Measurements from ENCODE around the gene MYB. TPM values are rescaled to one million over a fixed set of nuclear protein-coding genes. Genes with fewer than 3 reads are reported as not detected.

Gene MYB
- total and polyA plus RNA-seq, 2 of the 4 experiments (the other 2 are of a cell fraction) = 0.44 to 0.90 TPM

DNA sequence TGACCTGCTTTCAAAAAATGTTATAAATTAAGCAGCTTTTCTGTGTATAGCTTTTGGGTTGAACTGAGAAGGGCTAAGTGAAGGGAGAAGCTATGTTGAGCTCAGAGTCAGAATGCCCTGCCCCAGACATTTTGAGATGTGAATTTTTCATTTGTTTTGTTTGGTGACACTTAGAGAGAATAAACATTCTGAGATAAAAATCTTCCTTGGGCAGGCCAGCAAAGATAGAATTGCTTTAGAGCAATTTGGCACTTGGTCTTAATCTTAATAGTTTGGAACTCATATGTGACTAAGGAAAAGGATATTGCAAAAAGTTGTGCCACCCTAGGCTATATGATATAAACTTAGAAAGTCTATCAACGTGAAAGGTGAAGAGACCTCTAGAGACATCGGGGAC, 30.2 kb downstream of the MYB start:
- Histone ChIP-seq H3K4me2 (ENCODE audit: low read depth, low read length) (no peak overlapping the region), H3K14ac (replicated peaks; ENCODE audit: low read depth, low read length) (no peak overlapping the region), H4K8ac (ENCODE audit: low read depth in 2 of 2, low read length in 2 of 2) (no peak overlapping the region), H2BK15ac (ENCODE audit: low read depth, low read length) (no peak overlapping the region), H3K23ac (ENCODE audit: low read depth, low read length) (no peak overlapping the region), H3K79me1 (ENCODE audit: low read depth in 1 of 2, low read length in 2 of 2) (no peaks in the 10 kb centered on the region), H3K9me3 (ENCODE audit: control insufficient read depth, insufficient read depth, low read length) (no peaks in the 10 kb centered on the region), H3K27ac (ENCODE audit: insufficient read depth, low read length) (no peak overlapping the region), H3K36me3 (ENCODE audit: control insufficient read depth, insufficient read depth, low read length) (no peaks in the 10 kb centered on the region), H2AK9ac (replicated peaks; ENCODE audit: low read depth, low read length, poor library complexity) (no peak overlapping the region), H2BK20ac (ENCODE audit: low read depth, low read length) (no peak overlapping the region), H4K20me1 (ENCODE audit: insufficient read depth, low read length) (no peaks in the 10 kb centered on the region), H3K56ac (ENCODE audit: extremely low read depth, insufficient read depth, low read length) (no peak overlapping the region), H2BK5ac (ENCODE audit: low read depth, low read length, poor library complexity, severe bottlenecking) (no peak overlapping the region), H3K4ac (ENCODE audit: low read depth, low read length) (no peak overlapping the region), H4K91ac (ENCODE audit: insufficient read depth, low read depth, low read length) (no peak overlapping the region), H3K27me3 (ENCODE audit: control insufficient read depth, insufficient read depth, low read length) (no peaks in the 10 kb centered on the region), H4K5ac (ENCODE audit: low read depth, low read length) (no peak overlapping the region), H2AFZ (replicated peaks; ENCODE audit: low read length, poor library complexity) (no peak overlapping the region), H2AK5ac (ENCODE audit: low read depth, low read length) (no peak overlapping the region), H2BK120ac (ENCODE audit: low read depth, low read length) (no peak overlapping the region), H3K9ac (ENCODE audit: low read depth, low read length) (no peak overlapping the region), H3K4me1 (ENCODE audit: control insufficient read depth, insufficient read depth, low read length) (peaks cover 2% of the 10 kb centered on the region), H3K18ac (ENCODE audit: low read depth, low read length) (no peak overlapping the region), H3K9me1 (ENCODE audit: insufficient read depth, low read length) (no peaks in the 10 kb centered on the region; the same call in 1 of the 2 replicates), H3K4me3 (ENCODE audit: insufficient read depth, low read depth, low read length) (no peak overlapping the region)
- WGBS, 2 experiments (ENCODE audit: extremely low coverage in 2 of 2, insufficient read length in 1 of 2) = no CpG with 5 or more reads among the region's 2 CpGs
- dilution Hi-C loops (cut with HindIII; ENCODE audit: low sequenced_read_pairs, unreplicated experiment) = no loop called here
- in situ Hi-C loops (cut with MboI; ENCODE audit: low sequenced_read_pairs) = no loop called here
- POLR2A ChIA-PET (ENCODE audit: unreplicated experiment) = no interaction called here
- DNase-seq = no peak
- no TSS peak for BruUV-seq (replicated peaks)
- intact Hi-C loops (cut with micrococcal nuclease) = no loop called here
- no peak for TF ChIP-seq FOS (IDR thresholded peaks at IDR 0.05; ENCODE audit: low read depth, low read length)
- TF ChIP-seq, protein P1, sequence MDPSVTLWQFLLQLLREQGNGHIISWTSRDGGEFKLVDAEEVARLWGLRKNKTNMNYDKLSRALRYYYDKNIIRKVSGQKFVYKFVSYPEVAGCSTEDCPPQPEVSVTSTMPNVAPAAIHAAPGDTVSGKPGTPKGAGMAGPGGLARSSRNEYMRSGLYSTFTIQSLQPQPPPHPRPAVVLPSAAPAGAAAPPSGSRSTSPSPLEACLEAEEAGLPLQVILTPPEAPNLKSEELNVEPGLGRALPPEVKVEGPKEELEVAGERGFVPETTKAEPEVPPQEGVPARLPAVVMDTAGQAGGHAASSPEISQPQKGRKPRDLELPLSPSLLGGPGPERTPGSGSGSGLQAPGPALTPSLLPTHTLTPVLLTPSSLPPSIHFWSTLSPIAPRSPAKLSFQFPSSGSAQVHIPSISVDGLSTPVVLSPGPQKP (IDR thresholded peaks at IDR 0.05; ENCODE audit: borderline replicate concordance, low read depth, low read length) = no peak
- TF ChIP-seq POLR2A (IDR thresholded peaks at IDR 0.05; ENCODE audit: low read depth, low read length) = no peak
- no peak for TF ChIP-seq MXI1 (IDR thresholded peaks at IDR 0.05; ENCODE audit: borderline replicate concordance, low read depth, low read length)
- TF ChIP-seq CHD1 (IDR thresholded peaks at IDR 0.05; ENCODE audit: low read depth, low read length) = no peak
- ATAC-seq (ENCODE audit: low read depth) = no peak
- CTCF ChIA-PET = no interaction called here

Data from IMR-90 (cell line).